ENCODE data around the gene CBR1. TPM values are rescaled to one million over a fixed set of nuclear protein-coding genes. Genes with fewer than 3 reads are reported as not detected.

Gene CBR1
- total and polyA plus RNA-seq, 2 of the 8 experiments (the other 6 are each of a cell fraction or from before 2014, with no cell fraction given) = 1.8 to 207 TPM

GRCh38 chr21:36105327-36105842 is 35.6 kb downstream of the CBR1 start (continued):
- TF ChIP-seq CHD7 (IDR thresholded peaks at IDR 0.05; ENCODE audit: insufficient replicate concordance, low read length) (no peak), JUND (IDR thresholded peaks at IDR 0.05; ENCODE audit: low read length) (no peak), EZH2 (IDR thresholded peaks at IDR 0.05; ENCODE audit: low read depth, low read length, severe bottlenecking) (no peak), SIRT6 (IDR thresholded peaks at IDR 0.05; ENCODE audit: low read length) (no peak), CBX8 (IDR thresholded peaks at IDR 0.05; ENCODE audit: borderline replicate concordance, low read depth, low read length) (no peak), TAF7 (optimal IDR thresholded peaks at IDR 0.05; ENCODE audit: borderline replicate concordance, low read depth, low read length) (no peak)

Measured in H1 (cell line).